Activated T-cell treated with anti-CD3 and anti-CD28 coated beads for 4 hours (primary cell): ENCODE results near the gene SGSM2.

Source experiments
- DNase-seq: peaks from one replicate; pipeline ENCODE4 v3.0.0-alpha.2; 2020

SGSM2 gene

DNA sequence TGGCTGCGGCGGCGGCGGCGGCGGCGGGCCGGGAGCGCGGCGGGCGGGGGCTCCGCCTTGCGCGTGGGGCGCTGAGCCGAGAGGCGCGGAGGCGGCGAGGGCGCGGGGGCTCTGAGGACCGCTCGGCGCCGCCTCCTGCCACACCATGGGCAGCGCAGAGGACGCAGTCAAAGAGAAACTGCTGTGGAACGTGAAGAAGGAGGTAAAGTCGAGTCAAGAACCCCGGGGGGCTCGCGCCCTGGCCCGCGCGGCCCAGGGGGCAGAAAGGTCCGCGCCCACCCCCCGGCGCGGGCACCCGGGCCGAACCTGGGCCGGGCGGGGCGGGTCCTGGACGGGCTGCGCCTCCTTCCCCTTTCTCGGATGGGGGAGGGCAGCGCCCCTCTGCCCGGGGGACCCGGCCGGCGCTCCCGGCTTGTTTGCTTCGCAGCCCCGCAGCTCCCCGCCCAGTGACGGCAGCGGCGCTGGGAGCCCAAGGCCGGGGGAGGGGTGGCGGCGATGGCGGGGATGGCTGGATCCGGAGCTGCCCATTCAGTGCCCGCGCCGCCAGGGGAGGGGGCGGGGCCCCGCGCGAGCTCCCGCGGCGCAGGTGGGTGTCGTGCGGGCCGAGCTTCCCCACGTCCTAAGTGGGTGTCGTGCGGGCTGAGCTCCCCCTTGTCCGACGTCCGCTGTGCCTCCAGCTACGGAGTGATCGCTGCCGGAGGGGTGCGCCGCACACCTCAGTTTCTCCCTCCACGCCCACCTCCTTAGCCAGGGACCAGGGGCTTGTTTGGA, 428 bp downstream of the SGSM2 start:
- peak; percentile 14 for DNase-seq

DNA sequence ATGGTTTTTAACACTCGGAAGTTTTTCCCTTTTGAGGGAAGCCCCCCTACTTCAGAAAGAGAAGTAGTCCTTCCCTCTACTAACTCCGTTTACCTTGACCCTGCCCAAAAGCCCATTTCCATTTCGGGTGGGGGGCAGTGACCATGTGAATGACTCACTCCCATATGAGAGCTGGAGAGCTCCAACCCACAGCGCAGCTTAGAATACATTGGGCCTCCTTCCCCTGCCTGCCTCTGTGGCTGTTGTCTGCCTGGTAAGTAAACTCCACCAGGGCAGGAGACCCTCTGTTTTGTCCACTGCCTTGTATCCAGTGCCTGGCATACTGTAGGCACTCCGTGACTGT, 985 bp downstream of the SGSM2 start:
- peak; percentile 9 for DNase-seq

- no peak for DNase-seq
These were observed 6.1 kb downstream of the SGSM2 start for GRCh38 chr17:2343421-2343820.

- DNase-seq: no peak
These were observed 7.2 kb downstream of the SGSM2 start for GRCh38 chr17:2344528-2344927.

GRCh38 chr17:2346475-2346874, 9.2 kb downstream of the SGSM2 start:
- DNase-seq: no peak

DNA sequence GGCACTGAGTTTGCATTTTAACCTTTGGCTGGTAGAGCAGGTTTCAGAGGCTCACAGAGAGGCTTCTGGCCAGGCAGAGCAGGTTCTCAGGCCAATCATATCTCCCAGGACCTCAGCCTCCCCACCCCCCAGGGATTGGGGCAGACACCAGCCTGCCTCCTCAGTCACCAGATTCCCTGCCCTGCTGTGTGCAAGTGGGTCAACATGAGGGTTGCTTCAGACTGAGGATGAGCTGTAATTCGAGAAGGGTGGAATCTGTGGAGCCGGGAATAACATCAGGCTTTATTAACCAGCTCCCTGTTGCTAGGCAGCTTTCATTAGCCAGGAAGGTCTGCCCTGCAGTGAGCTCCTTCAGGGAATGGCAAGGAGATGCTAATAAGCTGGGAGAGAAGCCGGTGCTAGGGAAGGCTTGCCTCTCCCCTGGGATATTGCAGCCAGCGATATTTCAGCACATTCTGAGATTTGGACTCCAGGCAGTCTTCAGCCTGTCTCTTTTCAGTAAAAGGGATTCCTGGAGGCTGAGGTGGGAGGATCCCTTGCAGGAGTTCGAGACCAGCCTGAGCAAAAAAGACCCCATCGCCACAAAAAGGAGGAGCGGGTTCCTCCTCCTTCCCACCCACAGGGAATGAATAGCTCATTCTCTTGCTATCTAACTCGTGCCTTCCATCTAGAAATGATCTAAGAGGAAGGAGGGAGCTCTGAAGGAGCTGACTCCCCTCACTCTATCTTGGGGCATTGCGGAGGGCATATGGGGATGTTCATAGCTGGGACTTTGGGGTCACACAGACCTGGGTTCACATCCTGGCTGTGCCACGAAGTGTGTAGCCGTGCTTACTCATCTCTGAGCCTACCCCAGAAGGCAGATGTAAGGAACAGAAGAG, 10.7 kb downstream of the SGSM2 start:
- no peak for DNase-seq

DNA sequence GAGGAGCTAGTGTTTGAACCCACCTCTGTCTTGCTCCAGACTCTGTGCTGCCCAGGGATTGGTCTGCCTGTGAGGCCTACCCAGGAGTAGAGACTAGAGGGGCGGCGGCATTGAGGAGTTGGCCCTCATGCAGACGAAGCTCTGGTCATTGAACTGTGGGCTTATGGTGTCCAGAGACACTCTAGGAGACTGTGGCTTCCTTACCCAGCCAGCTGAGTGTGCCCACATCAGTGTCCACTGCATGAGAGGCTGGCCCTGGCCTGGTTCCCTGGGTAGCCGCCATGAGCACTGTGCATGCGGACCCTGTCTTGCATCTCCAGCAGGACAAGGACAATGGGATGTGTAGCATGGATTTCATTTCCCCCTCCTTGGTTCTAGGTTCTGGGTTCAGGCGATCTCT, 14.0 kb downstream of the SGSM2 start:
- no peak for DNase-seq

DNA sequence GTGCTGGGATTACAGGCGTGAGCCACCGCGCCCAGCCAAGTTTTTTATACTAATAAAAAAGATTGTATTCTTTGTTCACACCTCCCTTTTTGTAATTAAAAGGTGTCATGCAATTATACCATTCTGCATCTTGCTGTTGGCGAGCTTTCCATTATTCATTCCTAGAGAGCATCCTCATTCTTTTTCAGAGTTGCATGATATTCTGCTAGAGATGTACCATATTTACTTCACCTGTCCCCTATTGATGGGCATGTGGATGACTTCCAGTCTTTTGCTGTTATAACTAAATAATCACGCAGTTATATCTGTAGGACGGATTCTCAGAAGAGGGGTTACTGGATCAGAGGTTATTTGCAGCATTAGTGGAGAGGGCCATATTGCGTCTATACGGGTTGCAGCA, 17.0 kb downstream of the SGSM2 start:
- no peak for DNase-seq

DNA sequence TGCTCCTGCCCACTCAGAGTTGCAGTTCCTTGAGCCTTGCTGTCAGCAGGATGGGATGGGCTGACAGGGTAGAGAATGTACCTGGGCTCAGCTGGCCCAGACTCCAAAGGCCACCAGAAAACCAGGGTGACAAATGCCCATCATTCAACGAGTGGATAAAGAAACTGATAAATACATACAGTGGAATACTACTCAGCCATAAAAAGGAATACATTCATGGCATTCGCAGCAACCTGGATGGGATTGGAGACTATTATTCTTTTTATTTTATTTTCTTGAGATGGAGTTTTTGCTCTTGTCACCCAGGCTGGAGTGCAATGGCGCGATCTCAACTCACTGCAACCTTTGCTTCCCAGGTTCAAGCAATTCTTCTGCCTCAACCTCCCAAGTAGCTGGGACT, 19.9 kb downstream of the SGSM2 start:
- DNase-seq: no peak

DNA sequence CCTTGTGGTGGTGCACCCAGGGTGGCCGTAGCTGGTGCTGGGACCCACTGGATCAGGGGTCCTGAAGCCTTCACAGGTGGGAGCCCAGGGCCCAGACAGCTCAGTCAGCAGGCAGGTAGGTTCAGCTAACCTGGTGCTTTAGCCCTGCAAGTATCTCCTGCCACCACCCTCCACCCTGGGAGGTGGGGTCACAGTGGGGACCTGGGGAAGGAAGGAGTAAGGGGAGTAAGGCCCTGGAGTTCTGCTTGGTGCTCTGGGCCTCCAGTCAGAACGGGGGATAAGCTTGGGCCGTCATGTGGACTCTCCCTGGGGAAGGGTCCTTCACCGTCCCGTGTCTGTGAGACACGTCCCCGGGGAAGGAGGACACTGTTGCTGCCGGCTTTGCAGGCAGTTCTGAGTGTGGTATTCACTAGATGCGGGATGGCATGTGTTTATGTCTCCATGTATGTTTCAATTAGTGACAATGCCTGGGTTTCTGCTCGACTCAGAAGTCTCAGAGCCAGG, 20.7 kb downstream of the SGSM2 start:
- DNase-seq: no peak

DNA sequence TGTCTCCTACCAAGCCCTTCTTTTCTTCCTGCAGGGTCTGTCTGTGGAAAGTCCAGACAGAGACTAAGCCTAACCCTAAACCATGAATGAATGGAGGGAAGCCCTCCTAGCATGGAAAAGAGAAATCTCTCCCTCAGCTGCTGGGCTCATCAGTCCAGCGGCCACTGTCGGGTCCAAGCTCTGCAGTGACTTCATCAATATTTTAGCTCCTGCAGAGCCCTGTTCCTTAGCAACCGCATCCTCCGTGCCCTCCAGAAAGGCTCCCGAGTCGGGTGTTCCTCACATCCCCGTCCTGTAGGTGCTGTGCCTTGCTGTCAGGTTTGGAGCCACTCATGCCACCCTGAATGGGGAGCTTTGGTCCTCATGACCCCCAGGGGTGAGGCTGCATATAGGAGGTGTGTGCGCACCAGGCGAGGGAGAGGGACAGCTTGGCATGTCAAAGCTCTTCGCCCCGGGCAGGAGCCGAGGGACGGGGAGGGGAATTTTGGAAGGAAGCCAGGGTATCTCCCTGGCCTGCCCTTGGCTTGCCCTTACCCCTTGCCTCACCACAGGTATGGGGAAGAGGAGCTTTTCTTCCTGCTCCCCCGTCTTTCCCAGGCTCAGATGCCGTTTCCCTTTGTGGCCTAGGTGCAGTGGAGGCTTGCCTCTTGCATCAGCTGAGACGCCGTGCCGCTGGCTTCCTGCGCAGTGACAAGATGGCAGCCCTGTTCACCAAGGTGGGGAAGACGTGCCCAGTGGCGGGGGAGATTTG, 23.9 kb downstream of the SGSM2 start:
- DNase-seq: no peak

GRCh38 chr17:2362016-2362415, 24.7 kb downstream of the SGSM2 start:
- no peak for DNase-seq

GRCh38 chr17:2362416-2362815, 25.1 kb downstream of the SGSM2 start:
- no peak for DNase-seq

DNA sequence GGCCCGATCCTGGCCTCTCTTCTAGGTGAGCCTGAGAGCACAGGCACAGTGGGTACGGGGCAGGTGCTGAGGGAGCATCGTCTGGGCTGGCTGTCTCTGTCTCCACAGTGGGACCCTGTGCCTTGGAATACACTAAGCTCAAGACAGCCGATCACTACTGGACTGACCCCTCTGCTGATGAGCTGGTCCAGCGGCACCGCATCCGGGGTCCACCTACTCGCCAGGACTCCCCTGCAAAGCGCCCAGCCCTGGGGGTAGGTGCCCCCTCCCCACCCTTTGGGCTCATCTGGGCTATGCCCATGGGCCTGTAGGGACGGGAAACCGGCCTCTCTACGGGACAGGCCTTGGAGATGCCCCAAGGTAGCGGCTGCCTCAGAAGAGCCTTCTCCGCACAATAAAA, 25.6 kb downstream of the SGSM2 start:
- DNase-seq: no peak

DNA sequence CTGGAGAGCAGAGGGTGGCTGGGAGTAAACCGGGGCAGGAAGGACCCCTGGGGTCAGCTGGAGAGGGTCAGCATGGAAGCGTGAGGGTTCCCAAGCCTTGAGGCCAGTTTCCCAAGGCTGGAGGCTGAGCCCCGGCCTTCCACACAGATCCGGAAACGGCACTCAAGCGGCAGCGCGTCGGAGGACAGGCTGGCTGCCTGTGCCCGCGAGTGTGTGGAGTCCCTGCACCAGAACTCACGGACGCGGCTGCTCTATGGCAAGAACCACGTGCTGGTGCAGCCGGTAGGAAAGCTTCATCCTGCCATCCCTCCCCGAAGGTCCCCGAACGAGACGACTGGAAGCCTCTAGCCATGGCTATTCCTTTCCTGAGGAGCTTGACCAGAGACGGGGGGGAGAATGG, 26.0 kb downstream of the SGSM2 start:
- DNase-seq: no peak

GRCh38 chr17:2363851-2364762, 26.8 kb downstream of the SGSM2 start:
- no peak for DNase-seq

DNA sequence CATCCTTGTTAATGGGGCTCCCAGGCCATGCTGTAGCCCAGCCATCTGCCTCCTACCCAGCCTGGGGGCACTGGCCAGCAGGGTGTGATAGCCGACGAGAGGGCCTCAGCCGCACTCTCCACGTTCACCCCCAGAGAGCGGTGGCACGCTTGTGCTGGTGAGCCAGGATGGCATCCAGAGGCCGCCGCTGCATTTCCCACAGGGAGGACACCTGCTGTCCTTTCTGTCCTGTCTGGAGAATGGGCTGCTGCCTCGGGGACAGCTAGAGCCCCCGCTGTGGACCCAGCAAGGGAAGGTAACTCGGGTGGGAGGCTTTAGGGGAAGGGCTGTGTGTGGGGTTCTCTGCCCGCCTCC, 27.4 kb downstream of the SGSM2 start:
- DNase-seq: no peak

- no peak for DNase-seq
These were observed 27.8 kb downstream of the SGSM2 start for GRCh38 chr17:2365132-2365531.

GRCh38 chr17:2366747-2367494, 29.6 kb downstream of the SGSM2 start:
- no peak for DNase-seq

DNA sequence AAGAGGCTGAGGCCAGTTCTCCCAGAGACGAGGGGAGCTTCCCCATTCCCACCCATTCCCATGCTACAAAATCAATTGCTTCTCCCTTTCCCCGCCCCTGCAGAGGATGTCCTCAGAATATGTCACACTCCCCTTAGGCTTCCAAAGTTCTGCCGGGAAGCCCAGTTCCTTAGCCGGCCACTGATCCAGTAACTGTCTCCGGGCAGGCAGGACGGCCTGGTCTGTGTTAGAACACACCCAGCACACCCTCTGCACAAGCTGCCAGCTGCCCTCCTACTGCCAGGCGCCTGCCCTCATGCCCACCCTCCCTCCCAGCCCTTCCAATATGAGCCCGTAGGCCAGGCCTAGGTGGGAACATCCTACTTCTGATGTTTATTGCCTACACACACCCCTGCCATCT, 31.1 kb downstream of the SGSM2 start:
- no peak for DNase-seq

DNA sequence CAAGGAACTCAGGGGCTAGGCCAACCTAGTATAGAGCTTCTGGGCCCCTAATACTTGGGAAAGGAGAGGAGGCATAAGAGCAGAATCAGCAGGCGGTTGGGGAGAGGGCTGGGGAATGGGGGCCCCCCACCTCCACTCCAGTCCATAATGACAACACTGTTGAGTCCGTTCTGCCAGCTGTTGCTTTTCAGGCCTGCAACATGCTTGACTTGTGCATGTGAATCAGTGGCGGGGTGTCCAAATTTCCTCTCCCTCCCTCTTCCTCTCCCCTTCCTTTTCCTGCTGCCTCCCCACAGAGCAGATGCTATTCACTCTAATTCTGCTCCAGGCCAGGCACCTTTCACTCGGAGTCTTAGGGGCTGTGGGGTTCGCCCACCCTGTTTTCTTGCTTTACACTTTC, 31.7 kb downstream of the SGSM2 start:
- DNase-seq: no peak
